ENCODE measurements around the gene MPPED1.

MPPED1 gene

DNA sequence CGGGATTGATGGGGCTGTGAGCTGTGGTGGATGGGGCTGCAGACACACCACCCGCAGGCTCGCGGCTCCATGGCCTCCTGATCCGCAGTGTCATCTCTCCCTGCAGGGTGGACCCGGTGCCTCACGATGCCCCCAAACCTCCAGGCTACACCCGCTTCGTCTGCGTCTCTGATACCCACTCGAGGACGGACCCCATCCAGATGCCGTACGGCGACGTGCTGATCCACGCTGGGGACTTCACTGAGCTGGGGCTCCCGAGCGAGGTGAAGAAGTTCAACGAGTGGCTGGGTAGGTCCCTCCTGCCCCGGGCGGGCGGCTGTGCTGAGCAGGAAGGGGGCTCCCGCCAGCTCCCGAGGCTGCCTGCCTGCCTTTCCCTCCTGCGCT lies 23.1 kb downstream of the MPPED1 start:
- TF ChIP-seq, protein P1, sequence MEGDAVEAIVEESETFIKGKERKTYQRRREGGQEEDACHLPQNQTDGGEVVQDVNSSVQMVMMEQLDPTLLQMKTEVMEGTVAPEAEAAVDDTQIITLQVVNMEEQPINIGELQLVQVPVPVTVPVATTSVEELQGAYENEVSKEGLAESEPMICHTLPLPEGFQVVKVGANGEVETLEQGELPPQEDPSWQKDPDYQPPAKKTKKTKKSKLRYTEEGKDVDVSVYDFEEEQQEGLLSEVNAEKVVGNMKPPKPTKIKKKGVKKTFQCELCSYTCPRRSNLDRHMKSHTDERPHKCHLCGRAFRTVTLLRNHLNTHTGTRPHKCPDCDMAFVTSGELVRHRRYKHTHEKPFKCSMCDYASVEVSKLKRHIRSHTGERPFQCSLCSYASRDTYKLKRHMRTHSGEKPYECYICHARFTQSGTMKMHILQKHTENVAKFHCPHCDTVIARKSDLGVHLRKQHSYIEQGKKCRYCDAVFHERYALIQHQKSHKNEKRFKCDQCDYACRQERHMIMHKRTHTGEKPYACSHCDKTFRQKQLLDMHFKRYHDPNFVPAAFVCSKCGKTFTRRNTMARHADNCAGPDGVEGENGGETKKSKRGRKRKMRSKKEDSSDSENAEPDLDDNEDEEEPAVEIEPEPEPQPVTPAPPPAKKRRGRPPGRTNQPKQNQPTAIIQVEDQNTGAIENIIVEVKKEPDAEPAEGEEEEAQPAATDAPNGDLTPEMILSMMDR (IDR thresholded peaks at IDR 0.05; ENCODE audit: insufficient read depth, low read length, missing control alignments), result no peak
- DNase-seq (ENCODE audit: low read depth, low spot score), result no peak
- ChIA-PET POLR2A (no interaction called here), CTCF (no interaction called here)
- no peak overlapping the region for H3K4me3 ChIP-seq (ENCODE audit: low read depth, low read length)

DNA sequence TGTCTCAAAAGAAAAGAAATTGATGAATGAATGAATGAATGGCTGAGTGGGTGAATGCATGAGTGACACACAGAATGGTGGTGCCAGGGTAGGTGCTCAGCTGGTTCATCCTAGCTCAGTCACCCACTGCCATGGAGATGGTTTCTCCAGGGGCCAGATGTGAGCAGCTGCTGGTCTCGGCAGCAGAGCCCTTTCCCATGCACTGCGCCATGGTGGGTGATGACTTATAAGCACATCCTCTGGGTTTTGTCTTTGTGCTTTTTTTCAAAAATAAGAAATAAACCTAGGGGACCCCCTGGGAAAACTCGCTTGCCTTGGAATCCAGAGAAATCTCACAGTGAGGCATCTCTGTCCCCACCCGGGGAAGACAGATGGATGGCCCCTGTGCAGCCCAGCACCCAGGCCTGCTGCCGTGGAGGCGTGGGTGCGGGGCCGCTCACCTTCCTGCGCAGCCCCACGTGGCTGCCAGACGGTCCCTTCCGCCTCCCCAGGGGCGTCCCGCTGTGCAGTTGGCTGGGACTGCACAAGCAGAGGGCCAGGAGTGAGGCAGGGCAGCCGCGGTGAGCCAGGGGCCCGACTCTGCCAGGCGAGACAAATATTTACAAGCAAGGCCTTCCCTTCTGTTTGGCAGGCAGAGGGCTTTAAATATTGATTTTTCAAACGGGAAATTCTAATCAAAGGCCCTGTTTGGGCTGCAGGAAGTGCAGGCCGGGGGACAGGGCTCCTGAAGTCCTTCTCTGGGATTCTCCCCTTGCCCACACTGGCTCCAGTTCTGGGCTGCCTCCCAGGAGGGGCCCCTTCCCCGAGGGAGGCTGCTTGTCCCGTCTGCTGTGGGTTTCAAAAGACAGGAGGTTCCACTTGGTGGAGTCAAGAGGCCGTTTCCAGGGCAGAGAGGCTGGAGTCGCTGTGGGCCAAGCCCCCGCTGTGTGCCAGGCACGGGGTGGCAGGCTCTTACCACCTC lies 24.3 kb downstream of the MPPED1 start:
- CTCF ChIA-PET, result no interaction called here
- no peak for DNase-seq (ENCODE audit: low read depth, low spot score)
- POLR2A ChIA-PET, result no interaction called here
- TF ChIP-seq, protein P1 (IDR thresholded peaks at IDR 0.05; ENCODE audit: insufficient read depth, low read length, missing control alignments), result no peak
- H3K4me3 ChIP-seq (ENCODE audit: low read depth, low read length), result no peak overlapping the region

DNA sequence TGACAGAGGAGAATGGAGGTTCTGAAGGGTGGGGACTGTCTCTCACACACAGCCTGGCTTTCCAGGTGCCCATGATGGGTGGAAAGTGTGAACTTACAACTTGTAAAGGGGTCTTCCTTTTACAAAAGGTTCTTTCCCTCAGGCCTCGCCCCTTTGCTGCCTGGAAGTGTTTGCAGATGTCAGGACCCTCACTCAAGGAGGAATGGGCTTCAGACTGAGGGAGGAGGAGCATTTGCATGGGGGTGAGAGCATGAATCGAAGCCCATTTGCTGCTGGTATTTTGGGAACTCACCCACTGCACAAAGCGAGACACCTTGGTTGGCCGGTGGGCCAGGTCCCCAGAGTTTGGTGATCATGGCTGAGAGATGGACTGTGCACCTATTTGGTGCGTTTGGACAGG lies 25.1 kb downstream of the MPPED1 start:
- ChIA-PET CTCF (no interaction called here), POLR2A (no interaction called here)
- TF ChIP-seq, protein P1 (IDR thresholded peaks at IDR 0.05; ENCODE audit: insufficient read depth, low read length, missing control alignments), result no peak
- DNase-seq (ENCODE audit: low read depth, low spot score), result no peak
- H3K4me3 ChIP-seq (ENCODE audit: low read depth, low read length), result no peak overlapping the region

DNA sequence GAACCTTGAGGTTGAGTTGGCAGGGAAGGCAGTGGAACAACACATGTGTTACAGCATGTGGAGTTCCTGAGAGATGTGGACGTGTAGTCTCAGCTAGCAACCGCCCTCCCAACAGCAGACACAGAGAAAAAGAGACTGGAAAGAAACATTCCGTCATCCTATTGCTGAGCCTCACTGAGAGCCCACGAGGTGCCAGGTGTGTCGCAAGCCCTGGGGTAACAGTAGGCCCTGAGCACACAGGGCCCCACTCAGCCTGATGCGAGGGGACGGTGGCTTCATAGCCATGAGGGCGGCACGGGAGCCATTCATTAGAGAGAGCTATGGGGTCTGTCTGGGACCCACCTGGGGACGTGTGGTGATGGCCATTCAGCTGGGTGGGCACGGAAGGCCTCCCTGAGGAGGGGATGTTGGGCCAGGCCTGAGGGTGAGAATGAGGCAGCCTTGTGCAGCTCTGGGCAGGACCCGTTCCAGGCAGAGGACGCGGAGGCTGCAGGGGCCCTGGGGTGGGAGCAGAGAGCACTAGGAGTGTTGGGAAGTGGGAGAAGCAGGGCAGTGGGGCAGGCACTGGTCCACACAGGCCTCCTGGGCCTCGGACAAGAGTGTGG lies 26.2 kb downstream of the MPPED1 start:
- ChIA-PET POLR2A (no interaction called here), CTCF (no interaction called here)
- DNase-seq (ENCODE audit: low read depth, low spot score), result no peak
- H3K4me3 ChIP-seq (ENCODE audit: low read depth, low read length), result no peak overlapping the region
- TF ChIP-seq, protein P1 (IDR thresholded peaks at IDR 0.05; ENCODE audit: insufficient read depth, low read length, missing control alignments), result no peak

DNA sequence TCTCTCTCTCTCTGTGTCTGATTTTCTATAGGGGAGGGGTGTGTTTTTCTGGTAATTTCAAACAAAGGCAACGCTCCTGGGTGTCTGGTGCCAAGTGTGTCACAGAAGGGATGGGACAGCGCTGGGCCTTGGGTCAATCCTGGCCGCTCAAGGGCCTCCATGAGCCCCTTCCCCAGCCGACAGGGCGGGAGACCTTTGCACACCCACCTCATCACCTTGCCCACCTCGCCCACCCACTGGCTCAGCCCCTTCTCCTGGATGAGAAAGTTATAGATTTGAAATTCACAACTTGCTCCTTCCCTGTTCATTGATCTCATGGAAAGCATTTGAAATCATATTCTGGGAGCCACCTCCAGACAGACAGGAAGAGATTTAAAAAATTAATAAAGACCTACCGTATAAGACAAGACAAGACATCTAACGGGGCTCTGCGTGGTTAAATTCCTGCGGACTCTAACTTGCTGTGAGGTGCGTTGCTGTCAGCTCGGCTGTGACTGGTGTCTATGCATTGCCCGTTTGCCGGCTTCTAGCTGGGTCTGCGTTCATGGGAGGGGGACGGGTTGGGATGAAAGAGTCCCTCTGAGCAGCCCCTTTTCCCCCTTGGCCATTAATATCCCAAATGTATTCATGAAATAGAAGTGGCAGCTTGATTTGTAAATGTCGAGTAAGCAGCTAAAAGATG lies 27.0 kb downstream of the MPPED1 start:
- ChIA-PET CTCF (no interaction called here), POLR2A (no interaction called here)
- H3K4me3 ChIP-seq (ENCODE audit: low read depth, low read length), result no peak overlapping the region
- no peak for DNase-seq (ENCODE audit: low read depth, low spot score)
- TF ChIP-seq, protein P1 (IDR thresholded peaks at IDR 0.05; ENCODE audit: insufficient read depth, low read length, missing control alignments), result no peak
